OCI-LY3 (cell line): Measurements from ENCODE around the gene RCOR2.

Experiments used
- H2AFZ ChIP-seq: fragments of 200-600, 300-600 bp; shearing (Covaris generic); 2 replicates; pipeline ENCODE4 v1.6.0; 2014; ENCODE audit warnings: antibody characterized with exemption, low read depth, low read length
- H3K27ac ChIP-seq: fragments of 200-600, 300-600 bp; sonication (generic); 2 replicates; pipeline ENCODE4 v1.5.1; 2014; ENCODE audit warnings: mild to moderate bottlenecking, low read length, moderate library complexity, mixed read lengths
- H3K27me3 ChIP-seq: fragments of 200-600, 300-600 bp; sonication (generic); 2 replicates; pipeline ENCODE4 v1.6.1; 2014; ENCODE audit warnings: low read depth, low read length, mixed read lengths
- H3K36me3 ChIP-seq: fragments of 200-600, 300-600 bp; sonication (generic); replicated peaks from 2 replicates; pipeline ENCODE3; 2014; ENCODE audit warnings: low read depth, low read length, mixed read lengths
- H3K4me1 ChIP-seq: fragments of 300-600, 200-600 bp; sonication (generic); 2 replicates; pipeline ENCODE4 v1.6.1; 2014; ENCODE audit warnings: low read length, mixed read lengths
- H3K4me2 ChIP-seq: fragments of 200-600, 300-600 bp; sonication (generic); 2 replicates; pipeline ENCODE4 v1.6.1; 2014; ENCODE audit warnings: low read length, mixed read lengths
- H3K4me3 ChIP-seq: fragments of 300-600, 200-600 bp; sonication (generic); 2 replicates; pipeline ENCODE4 v1.5.1; 2014; ENCODE audit warnings: antibody characterized with exemption, mild to moderate bottlenecking, low read length, moderate library complexity
- H3K79me2 ChIP-seq: fragments of 300-600, 200-600 bp; shearing (Covaris generic); 2 replicates; pipeline ENCODE4 v1.6.1; 2014; ENCODE audit warnings: mild to moderate bottlenecking, low read length, mixed read lengths
- H3K9ac ChIP-seq: fragments of 300-600, 200-600 bp; shearing (Covaris generic); 2 replicates; pipeline ENCODE4 v1.6.0; 2014; ENCODE audit warnings: mild to moderate bottlenecking, low read length, moderate library complexity
- H3K9me3 ChIP-seq: fragments of 200-600, 300-600 bp; shearing (Covaris generic); 2 replicates; pipeline ENCODE4 v1.6.1; 2014; ENCODE audit warnings: low read length, mixed read lengths; ENCODE audit not compliant: insufficient read depth
- H4K20me1 ChIP-seq: fragments of 200-600, 300-600 bp; sonication (generic); 2 replicates; pipeline ENCODE4 v1.6.1; 2016; ENCODE audit warnings: low read length, mixed read lengths; ENCODE audit not compliant: insufficient read depth
- CTCF ChIP-seq: fragments of 200-600, 300-600 bp; sonication (generic); IDR thresholded peaks from 2 replicates; pipeline ENCODE4 v1.5.1; 2014; ENCODE audit warnings: antibody characterized with exemption, low read length, low read depth
- EZH2phosphoT487 ChIP-seq: fragments of 200-600 bp; shearing (Covaris generic); IDR thresholded peaks from 2 replicates; pipeline ENCODE4 v1.6.1; 2018; ENCODE audit warnings: antibody characterized with exemption, mixed run types, low read depth

Gene RCOR2

GRCh38 chr11:63919267-63920125, 2.5 kb upstream of the RCOR2 start:
- Histone ChIP-seq H4K20me1 (no peaks in the 10 kb centered on the region), H3K79me2 (no peaks in the 10 kb centered on the region), H3K4me2 (peak overlapping the region; percentile 100), H3K4me1 (peaks cover 34% of the 10 kb centered on the region), H3K36me3 (no peaks in the 10 kb centered on the region), H3K9me3 (no peaks in the 10 kb centered on the region), H2AFZ (peak overlapping the region; percentile 85), H3K4me3 (peak overlapping the region; percentile 89), H3K9ac (peak overlapping the region; percentile 85), H3K27ac (peak overlapping the region; percentile 45), H3K27me3 (peaks cover 28% of the 10 kb centered on the region)
- TF ChIP-seq CTCF (no peak), EZH2phosphoT487 (no peak)

GRCh38 chr11:63918507-63919191, 1.7 kb upstream of the RCOR2 start:
- no peaks in the 10 kb centered on the region for H4K20me1 ChIP-seq
- peaks cover 3% of the 10 kb centered on the region for H3K36me3 ChIP-seq
- peak overlapping the region; percentile 100 for H3K4me2 ChIP-seq
- H3K9me3 ChIP-seq, result no peaks in the 10 kb centered on the region
- peaks cover 34% of the 10 kb centered on the region for H3K4me1 ChIP-seq
- no peak for TF ChIP-seq EZH2phosphoT487
- no peak for TF ChIP-seq CTCF
- peak overlapping the region; percentile 45 for H3K27ac ChIP-seq
- H3K9ac ChIP-seq, result peak overlapping the region; percentile 85
- peaks cover 25% of the 10 kb centered on the region for H3K27me3 ChIP-seq
- H3K79me2 ChIP-seq, result no peaks in the 10 kb centered on the region
- peak overlapping the region; percentile 89 for H3K4me3 ChIP-seq
- H2AFZ ChIP-seq, result peak overlapping the region; percentile 85

- Histone ChIP-seq H3K9ac (peak overlapping the region; percentile 85), H4K20me1 (no peaks in the 10 kb centered on the region), H2AFZ (no peak overlapping the region; the same call in 1 of the 2 replicates), H3K4me3 (peak overlapping the region; percentile 89), H3K4me2 (peak overlapping the region; percentile 100), H3K9me3 (no peaks in the 10 kb centered on the region), H3K36me3 (peaks cover 4% of the 10 kb centered on the region), H3K79me2 (no peaks in the 10 kb centered on the region), H3K4me1 (peaks cover 34% of the 10 kb centered on the region), H3K27ac (peak overlapping the region; percentile 45), H3K27me3 (peaks cover 17% of the 10 kb centered on the region)
- no peak for TF ChIP-seq CTCF
- TF ChIP-seq EZH2phosphoT487, result no peak
Measured at GRCh38 chr11:63917692-63918506, 935 bp upstream of the RCOR2 start.
